NCI-H2081 (cell line): Measurements from ENCODE around the gene VPS8.

Experiments
- DNase-seq, 2 experiments: peaks; one replicate each; lab custom pipeline; 2025; lab: John Stamatoyannopoulos, UW

Gene VPS8

DNA sequence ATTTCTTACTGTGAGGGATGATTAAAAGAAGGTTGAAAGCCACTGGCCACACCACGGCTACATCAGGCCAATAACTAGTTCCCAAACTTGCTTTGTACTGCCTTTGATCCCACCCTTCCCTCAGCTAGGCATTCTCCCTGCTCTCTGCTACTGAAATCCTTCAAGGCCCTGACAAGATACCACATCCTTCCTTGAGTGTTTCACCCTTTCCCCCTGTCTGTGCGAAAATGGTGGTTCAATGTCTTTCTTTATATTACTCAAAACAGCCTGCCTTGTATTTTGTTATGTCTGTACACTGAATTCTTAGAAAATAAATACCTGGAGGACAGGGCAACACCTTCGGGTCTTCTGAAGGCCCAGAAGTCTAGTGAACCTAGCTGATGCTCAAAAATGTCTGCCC lies 932 bp upstream of the VPS8 start:
- DNase-seq, result no peak

DNA sequence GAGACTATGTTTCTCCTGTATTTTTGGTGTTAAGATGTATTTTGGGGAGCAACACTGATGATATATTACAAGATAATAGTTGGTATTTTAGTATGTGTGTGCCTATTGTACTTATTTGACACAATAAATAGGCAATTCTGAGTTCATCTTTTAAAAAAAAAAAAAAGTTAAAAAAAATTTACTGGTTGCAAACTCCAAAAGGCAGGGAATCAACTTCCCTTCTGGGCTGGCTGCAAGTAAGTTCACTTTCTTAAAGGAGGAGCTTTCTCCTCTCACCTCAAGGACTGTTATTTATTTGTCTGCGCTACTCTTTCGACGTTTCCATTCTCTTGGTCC lies 335 bp upstream of the VPS8 start:
- no peak for DNase-seq

DNA sequence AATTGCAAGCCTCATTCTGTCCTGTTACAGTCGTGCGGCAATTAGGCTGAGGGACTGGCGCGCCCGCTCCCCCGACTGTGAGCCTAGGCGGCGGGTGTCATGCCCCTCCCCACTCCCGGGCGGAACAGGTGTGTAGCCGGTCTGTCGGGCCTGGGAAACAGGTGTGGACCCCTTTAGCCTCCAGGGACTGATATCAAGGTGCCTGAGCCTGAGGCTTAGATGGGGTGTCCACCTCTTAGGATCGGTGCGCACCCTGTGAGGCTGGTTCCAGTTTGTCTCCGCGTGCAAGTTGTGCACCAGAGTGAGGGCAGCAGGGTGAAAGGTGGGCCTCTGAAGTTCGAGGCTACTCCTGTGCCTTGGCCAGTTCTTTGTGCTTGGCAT lies 686 bp downstream of the VPS8 start:
- peak; percentile 22 to 37 for DNase-seq

DNA sequence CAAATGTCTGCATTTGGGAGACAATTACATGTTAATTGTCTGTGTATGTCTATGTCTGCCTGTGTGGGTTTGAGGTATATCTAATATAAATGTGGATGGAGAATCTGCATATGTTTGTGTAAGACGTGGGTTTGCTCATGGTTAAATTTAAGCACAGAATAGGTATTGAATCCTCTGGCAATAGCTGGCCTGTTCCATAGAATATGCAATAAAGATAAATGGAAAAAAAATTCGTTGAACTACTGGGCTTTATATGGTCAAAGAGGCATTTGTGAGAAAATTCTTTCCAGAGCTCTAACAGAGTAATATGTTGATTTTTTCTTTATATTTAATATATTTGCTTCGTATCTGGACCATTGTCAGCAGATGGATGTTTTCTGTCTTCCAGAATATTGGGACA lies 1.4 kb downstream of the VPS8 start:
- no peak for DNase-seq

DNA sequence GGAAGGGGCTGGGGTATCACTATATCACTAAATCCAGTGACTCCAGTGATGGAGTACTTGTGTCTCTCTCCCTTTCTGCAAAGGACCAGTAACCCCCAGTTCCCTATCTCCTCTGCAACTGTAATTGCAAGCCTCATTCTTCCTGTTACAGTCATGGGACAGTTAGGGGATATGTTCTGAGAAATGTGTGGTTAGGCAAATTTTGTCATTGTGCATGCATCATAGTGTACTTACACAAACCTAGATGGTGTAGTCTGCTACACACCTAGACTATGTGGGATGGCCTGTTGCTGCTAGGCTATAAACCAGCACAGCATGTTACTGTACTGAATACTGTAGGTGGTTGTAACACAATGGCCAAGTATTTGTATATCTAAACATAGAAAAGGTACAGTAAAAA lies 2.2 kb downstream of the VPS8 start:
- no peak for DNase-seq

DNA sequence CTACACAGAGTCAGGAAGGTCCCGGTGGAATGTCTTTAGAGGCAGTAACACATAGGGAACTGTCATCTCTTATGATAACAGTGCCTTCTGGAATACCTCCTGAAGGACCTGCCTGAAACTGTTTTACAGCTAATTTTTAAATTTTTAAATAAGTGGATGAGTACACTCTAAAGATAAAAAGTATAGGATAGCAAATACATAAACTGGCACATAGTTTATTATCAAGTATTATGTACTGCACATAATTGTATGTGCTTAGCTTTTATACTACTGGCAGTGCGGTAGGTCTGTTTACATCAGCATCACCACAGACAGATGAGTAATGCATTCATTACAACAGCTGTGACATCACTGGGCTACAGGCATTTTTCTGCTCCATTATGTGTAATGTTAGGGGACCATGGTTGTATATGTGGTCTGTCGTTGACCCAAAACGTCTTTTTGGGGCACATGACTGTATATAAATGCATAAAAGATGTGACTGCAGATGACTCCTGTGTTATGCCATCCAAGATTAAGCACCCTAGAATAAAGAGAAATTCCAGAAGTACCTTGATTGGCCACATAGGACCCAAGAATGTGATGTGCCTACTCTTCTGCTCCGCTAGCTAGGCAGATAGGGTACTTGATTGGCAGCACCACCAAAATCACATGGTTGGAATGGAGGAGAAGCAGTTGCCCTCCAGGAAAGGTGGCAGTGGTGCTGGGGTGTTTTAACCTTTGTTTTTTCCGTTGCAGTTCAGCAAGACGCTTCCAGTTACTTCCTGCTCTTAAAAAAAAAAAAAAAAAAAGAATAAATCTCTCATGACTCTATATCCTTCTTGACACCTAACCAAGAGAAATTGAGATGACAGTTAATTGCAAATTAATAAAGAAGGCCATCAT lies 3.3 kb downstream of the VPS8 start:
- no peak for DNase-seq

DNA sequence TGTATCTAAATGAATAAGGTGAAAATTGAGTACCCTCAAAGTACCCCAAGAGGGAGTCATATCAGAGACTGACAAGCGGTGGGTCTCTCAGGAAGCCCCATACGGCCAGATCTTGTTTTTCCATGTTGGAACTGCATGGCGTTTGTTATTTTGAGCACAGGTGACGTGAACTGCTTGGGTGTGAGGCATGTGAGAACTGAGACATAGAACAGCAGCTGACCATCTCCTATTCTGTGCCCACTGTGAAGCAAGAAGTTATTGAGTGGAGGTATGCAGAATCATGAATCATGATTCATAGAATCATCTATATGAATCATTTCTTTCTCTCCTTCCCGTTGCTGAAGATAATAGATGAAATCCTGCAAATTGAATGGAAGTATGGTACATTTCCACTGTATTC lies 4.6 kb downstream of the VPS8 start:
- DNase-seq, result no peak

DNA sequence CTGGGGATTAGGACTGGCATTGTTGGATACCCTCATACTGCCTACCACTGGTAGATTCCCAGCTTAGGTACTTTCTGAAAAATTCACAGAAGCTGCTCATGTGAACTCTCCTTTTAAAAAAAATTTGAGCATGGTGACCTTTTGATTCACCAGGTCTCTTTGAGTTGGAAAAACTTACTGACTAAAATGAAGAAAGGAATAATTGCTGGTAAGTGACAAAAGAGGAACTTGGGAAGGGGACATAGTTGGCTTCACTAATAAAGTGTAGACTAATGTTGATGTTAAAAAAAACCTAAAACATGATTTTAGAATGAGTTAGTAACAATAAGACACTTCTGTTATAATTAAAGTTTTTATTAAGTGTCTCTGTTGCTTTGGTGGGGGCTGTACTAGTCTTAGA lies 8.6 kb downstream of the VPS8 start:
- no peak for DNase-seq

DNA sequence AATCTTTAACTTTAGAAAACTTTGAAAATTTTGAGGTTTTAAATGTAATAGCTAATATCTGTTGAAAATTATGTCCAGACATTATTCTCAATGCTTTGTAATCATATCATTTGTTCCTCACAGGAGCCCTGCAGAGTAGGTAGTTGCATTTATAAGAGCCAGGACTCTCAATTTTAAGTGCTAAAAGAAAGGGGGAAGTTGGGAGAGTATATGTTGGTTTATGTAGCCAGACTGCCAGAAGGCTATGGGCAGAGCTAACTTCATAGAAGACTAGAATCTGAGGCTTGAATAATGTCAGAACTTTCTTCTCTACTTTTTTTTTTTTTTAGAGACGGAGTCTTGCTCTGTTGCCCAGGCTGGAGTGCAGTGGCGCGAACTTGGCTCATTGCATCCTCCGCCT lies 9.1 kb downstream of the VPS8 start:
- DNase-seq, result no peak

DNA sequence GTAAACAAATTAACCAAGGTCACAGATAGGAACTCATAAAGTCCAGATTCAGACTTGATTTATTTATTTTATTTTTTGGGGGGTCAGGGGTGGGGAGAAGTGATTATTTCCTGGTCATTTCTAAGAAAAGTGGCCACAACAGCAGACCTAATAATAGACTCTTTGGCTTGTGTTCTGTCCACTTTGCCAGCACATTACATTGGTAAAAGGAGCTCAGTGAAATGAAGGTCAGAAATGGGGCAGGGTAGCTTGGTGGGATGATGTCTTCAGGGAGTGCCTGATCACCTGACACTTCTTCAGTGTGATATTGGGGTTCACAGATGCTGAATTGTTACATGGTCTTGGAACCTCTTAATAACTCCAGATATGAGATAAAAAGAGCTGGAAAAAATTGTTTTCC lies 10.1 kb downstream of the VPS8 start:
- DNase-seq, result no peak

DNA sequence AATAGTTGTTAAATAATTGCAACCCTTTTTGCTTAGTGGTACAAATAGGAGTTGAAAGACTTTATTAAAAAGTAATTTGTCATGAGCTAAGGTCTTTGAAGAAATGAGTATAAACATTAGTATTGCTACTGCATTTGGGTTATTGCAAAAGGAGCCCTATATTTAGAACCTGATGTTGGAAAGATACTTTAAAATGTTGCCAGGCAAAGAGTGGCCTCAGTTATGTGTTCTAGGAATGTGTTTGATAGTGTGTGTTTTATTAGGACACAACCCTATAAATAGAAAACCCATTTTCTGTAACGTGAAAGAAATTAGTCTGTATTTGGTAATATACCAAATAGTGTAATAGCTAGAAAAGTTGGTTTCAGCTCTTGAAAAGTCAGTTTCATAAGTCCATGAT lies 10.7 kb downstream of the VPS8 start:
- DNase-seq, result no peak

DNA sequence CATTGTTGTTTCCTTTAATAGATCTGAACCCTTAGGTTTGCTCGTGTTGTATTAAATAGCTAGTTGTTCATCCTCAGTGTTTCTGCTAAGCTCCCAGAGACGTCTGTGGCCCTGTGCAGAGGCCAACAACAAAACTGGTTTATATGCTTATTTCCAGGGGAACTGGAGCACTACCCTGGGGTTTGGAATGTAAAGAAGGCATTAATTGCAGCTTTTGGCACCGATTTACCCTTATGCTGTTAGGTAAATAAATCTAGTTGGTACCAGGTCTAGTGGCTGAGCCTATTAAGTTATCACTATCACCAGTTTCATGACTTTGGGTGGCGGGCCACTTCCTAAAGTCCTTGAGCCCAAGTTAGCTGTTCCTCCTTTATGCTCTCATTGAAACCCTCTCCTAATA lies 12.0 kb downstream of the VPS8 start:
- no peak for DNase-seq

DNA sequence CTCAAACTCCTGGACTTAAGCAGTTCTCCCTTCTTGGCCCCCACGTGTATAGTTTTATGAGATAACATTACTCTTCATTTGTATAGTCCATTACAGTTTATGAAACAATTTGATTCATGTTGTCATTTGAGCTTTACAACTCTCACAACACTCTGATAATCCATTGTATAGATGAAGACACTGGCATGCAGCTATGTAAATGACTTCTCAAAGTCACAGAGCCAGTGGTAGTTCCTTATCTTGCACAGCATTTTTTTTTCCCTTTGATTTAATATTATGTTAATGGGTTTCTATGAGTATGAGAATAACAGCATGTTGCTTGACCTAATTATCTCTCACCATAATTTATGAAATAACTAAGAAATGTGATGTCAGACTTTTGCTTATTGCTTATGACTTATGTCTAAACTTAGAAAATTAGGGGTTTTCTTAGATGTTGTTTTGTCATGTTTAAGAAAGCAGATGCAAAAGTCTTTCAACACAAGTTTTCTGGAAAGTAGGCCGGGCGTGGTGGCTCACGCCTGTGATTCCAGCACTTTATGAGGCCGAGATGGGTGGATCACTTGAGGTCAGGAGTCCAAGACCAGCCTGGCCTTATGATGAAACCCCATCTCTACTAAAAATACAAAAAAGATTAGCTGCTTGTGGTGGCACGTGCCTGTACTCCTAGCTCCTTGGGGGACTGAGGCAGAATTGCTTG lies 13.3 kb downstream of the VPS8 start:
- no peak for DNase-seq

DNA sequence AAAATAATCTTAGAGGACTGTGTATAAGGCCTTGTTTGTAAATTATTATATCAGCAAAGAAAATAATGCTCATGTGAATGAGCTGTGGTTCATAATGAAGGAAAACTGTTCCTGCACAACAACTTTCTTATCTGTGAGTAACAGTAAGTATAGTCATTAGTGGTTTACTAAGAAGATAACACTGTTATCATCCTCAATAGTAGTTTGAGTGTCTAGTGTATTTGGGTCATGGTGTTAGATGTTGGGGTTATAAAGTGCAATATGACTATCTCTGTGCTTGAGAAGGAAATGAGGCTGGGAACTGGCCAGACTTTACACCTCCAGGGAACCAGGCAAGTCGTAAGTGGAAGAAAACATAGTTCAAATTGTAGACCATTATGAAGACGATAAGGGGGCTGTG lies 15.6 kb downstream of the VPS8 start:
- no peak for DNase-seq

DNA sequence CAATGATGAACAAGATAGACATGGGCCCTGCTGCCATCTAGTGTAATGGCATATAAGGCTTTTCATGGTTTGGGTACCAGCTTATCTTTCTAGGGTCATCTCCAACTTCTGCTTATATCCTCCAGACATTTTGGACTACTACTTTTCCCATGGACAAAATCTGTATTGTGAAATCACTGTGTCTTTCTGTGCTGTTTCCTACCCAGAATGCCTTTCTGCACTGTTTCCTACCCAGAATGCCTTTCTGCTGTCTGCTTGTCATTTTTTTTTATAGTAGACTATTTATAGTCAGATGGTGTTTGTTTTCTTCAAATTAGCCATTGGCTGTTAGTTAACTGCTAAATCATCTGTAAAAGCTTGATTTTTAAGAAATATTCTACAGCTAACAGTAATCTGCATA lies 20.1 kb downstream of the VPS8 start:
- no peak for DNase-seq

DNA sequence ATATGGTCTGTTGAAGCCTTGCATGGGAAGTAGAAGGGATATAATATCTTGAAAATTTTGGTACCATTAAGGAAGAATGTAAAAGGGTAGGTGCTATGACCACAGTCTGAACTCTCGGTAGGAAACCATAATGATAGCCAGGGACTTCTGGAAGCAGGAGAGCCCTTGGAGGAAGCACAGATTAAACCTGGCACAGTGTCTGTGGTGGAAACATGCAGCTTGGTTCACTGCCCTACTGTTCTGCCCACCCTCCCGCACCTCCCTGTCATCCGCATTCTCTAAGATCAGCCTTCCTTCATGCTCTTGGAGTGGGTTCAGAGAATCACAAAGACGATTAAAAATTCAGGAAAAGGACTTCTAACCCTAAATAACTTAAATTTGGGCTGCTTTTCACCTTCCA lies 20.9 kb downstream of the VPS8 start:
- DNase-seq, result no peak

DNA sequence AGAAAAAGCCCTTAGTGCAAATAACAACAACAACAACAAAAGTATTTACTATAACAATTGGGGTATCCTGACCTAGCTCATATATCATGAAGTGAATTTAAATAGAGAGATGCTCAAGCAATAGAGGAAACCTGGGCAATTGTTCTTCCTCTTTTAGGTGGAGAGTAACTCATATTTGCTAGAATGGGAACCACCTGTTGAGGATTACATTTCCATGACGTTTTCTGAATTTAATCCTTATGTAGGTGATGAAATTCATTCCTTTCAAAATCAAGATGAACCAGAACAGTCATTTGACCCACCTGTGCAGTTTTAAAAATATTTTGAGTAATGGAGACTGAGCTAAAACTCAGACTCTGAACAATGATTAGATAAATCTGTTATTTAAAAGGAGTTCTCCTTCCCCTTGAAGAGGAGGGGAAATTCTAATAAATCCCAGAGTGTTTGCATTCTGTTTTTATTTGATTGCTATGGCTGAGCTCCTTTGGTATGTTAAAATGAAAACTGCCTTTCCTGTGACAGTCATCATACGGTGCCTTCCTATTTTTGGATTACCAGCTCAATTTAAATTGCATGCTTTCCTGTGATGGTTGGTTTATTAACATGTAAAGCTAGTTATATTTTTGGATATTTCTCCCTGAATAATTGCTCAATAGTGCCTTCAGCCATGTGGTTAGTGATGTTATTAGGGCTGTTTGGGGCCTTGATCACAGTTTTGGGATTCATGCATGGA lies 24.3 kb downstream of the VPS8 start:
- no peak for DNase-seq

DNA sequence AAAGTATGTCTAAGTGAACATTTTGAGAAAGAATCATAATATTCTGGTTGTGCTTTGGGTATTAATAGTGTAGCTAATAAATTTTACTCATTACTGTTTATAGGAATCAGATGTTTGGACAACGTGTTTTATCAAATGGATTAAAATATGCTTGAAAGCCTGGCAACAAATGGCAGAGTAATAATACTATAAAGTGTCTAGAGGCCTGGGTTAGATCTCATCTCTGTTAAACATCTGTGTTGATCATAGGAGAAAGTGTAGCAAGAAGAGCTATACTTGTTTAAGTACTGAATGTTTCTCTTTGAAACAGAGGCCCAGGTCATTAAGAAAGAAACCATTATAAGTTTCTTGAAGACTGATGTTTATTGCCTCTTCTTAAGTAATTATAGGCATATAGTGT lies 30.5 kb downstream of the VPS8 start:
- DNase-seq, result no peak

DNA sequence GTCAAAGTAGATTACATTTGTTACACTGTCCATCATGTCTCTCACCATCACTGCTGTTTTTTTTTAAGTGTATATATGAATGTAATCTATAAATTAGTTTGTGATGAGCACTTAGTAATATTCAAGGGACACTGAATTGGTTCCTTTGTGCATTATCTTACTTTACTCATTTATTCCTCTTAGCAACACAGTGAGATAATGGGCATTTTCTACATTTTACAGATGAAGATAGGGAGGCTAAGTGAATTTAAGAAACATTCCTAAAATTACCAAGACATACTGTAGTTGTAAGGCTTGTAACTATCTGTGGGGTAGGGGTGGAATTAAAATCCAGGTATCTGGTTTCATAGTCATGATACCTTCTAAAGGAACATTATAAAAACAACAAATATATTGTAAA lies 33.9 kb downstream of the VPS8 start:
- DNase-seq, result no peak

DNA sequence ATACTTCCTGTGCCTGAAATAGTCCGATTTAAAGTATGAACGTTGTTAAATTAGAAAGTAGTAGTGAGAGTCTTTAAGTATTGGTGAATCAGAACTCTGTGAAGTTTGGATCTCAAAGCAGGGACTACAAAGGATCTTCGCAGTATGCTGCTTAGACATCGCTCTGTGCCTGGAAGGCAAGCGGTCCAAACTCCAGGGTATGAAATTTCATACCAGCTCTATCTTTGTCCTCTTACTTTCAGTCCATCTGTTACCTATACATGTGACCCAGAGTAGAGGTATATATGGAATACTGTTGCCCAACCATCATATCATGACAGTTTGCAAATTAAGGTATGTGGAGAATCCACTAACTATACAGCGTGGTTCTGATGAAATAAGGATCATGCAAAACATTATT lies 34.5 kb downstream of the VPS8 start:
- no peak for DNase-seq

DNA sequence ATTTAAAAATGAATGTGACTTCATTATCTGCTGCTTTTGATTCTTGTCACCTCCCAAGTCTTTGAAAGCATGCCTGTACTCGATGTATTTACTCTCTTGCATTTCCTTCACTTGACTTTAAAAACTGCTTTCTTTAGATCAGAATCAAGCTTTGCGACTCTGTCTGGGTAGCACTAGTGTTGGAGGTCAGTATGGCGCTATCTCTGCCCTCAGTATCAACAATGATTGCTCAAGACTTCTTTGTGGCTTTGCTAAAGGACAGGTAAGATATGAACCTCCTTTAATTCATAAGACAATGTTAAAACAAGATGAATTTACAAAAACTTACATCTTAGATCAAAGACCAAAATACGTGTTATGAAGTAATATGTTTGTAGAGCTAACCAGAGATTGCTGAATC lies 37.0 kb downstream of the VPS8 start:
- no peak for DNase-seq

DNA sequence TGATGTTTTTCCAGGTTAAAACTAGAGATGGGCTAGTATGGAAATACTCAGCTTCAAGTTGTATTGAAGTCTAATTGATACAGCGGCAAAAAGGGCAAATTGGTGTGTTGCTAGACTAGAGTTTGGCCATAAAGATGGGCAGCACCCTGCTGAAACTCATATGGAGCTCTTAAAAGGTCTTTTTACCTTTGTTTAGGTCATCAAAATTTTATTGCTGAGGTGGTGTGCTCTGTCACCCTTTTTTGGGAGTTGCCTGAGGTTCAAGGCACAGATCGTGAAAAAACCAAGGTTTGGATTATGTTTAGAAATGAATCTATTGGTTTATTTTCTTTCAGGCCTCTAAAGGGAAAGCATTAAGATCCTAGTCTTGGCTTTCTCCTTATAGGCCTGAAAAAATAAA lies 38.2 kb downstream of the VPS8 start:
- DNase-seq, result no peak

DNA sequence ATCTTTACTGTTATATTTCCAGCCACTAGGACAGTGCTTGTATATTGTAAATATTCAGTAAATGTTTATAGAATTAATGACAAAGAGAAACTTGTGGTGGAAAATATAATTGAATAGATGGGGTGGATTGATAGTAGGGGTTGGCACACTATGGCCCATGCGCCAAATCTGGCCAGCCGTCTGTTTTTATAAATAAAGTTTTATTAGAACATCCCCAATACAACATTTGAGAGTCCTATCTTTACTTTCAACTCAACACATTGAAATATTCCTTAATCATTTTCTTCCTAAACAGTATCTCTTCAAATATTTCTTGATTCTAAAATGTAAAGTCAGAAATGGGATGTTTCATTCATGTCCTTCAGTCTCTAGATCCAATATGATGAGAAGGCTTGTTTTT lies 45.1 kb downstream of the VPS8 start:
- no peak for DNase-seq
